ENCODE results near the gene VEGFD. TPM values are rescaled to one million over a fixed set of nuclear protein-coding genes. Genes with fewer than 3 reads are reported as not detected.

VEGFD gene
- total and polyA plus RNA-seq, 9 of the 15 experiments (the other 6 are each of a cell fraction or from before 2014, with no cell fraction given): 0.03 TPM; not detected in 8

- no peak for TF ChIP-seq MCM3 (IDR thresholded peaks at IDR 0.05)
- TF ChIP-seq ARID1B (IDR thresholded peaks at IDR 0.05): no peak
- no peak for TF ChIP-seq POLR3A (IDR thresholded peaks at IDR 0.05; ENCODE audit: borderline replicate concordance, extremely low read depth, insufficient read depth, insufficient read length)
- no peak for TF ChIP-seq NFIX (CRISPR knock-in tag; IDR thresholded peaks at IDR 0.05; ENCODE audit: low read depth)
- TF ChIP-seq SMAD4 (CRISPR knock-in tag; conservative IDR thresholded peaks at IDR 0.05): no peak
These were observed 34.5 kb upstream of the VEGFD start (continued) for GRCh38 chrX:15418707-15419181.

- H3K27ac ChIP-seq (ENCODE audit: extremely low read depth, low read depth, low read length): no peak overlapping the region
- H3K79me2 ChIP-seq (ENCODE audit: control insufficient read depth, insufficient read depth, low read length): no peaks in the 10 kb centered on the region
- no peaks in the 10 kb centered on the region for H3K27me3 ChIP-seq (ENCODE audit: control insufficient read depth in 2 of 2, insufficient read depth in 2 of 2, low read length in 2 of 2)
- no peaks in the 10 kb centered on the region for H3K9me3 ChIP-seq (replicated peaks; ENCODE audit: control insufficient read depth, insufficient read depth, low read depth, low read length)
- no peak overlapping the region for H3K4me3 ChIP-seq
- no peaks in the 10 kb centered on the region for H3K36me3 ChIP-seq (ENCODE audit: control insufficient read depth, insufficient read depth, low read length)
- FAIRE-seq (no peak), ATAC-seq (no peak), DNase-seq (ENCODE audit: extremely low read depth in 1 of 4, low spot score in 3 of 4) (no peak)
- ChIA-PET CTCF (ENCODE audit: low intra/inter-chr PET ratio) (no interaction called here), POLR2A (no interaction called here)
- no peaks in the 10 kb centered on the region for H3K4me1 ChIP-seq (replicated peaks in 1 of 2; ENCODE audit: control insufficient read depth in 2 of 2, insufficient read depth in 2 of 2, low read length in 2 of 2)
- H3K9me1 ChIP-seq (ENCODE audit: control insufficient read depth, insufficient read depth, low read length): no peaks in the 10 kb centered on the region
- in situ Hi-C loops (cut with MboI) (no loop called here), intact Hi-C loops (cut with micrococcal nuclease) (no loop called here)
- H3K9ac ChIP-seq (ENCODE audit: insufficient read depth in 1 of 2, low read depth in 2 of 2, low read length in 2 of 2): no peak overlapping the region
- 10% methylated on average over 6 of the region's 6 CpGs for WGBS (ENCODE audit: insufficient coverage, low coverage, missing lambda C conversion rate)
- H4K20me1 ChIP-seq (replicated peaks; ENCODE audit: control insufficient read depth, insufficient read depth, low read length): no peaks in the 10 kb centered on the region
- no TSS peak for BruUV-seq (replicated peaks)
- no peak overlapping the region for H3K4me2 ChIP-seq (ENCODE audit: insufficient read depth, low read length)
- no peak overlapping the region for H2AFZ ChIP-seq (ENCODE audit: low read depth, low read length)
- TF ChIP-seq EHMT2 (IDR thresholded peaks at IDR 0.05) (no peak), ZNF217 (CRISPR knock-in tag; IDR thresholded peaks at IDR 0.05) (no peak), MEIS2 (IDR thresholded peaks at IDR 0.05; ENCODE audit: partially characterized antibody) (peak; percentile 83), RCOR1 (IDR thresholded peaks at IDR 0.05; ENCODE audit: borderline replicate concordance in 1 of 2, low read depth in 2 of 2, low read length in 2 of 2) (peak in 1 of 2 experiments; percentile 27; a peak in 1 of 4 replicates), PKNOX1 (IDR thresholded peaks at IDR 0.05) (0 out of 2 replicates have a peak, but pooled peaks have one; percentile 8), GMEB1 (CRISPR knock-in tag; IDR thresholded peaks at IDR 0.05) (no peak), ARID3B (CRISPR knock-in tag; IDR thresholded peaks at IDR 0.05; ENCODE audit: borderline replicate concordance) (no peak), SMARCA5 (IDR thresholded peaks at IDR 0.05) (no peak), CBFA2T3 (IDR thresholded peaks at IDR 0.05) (0 out of 2 replicates have a peak, but pooled peaks have one; percentile 8), ZFP30 (CRISPR knock-in tag; IDR thresholded peaks at IDR 0.05; ENCODE audit: borderline replicate concordance) (no peak)
These were observed 34.0 kb upstream of the VEGFD start for GRCh38 chrX:15418041-15418706.
